ENCODE results near the gene RNASE1. TPM values are rescaled to one million over a fixed set of nuclear protein-coding genes. Genes with fewer than 3 reads are reported as not detected.

The RNASE1 gene
- polyA plus RNA-seq, 1 donor from 2014 or later: not detected

- Histone ChIP-seq H3K9me3 (ENCODE audit: low read length) (no peaks in the 10 kb centered on the region), H3K9ac (ENCODE audit: low read length) (no peak overlapping the region), H3F3A (ENCODE audit: insufficient read depth, low read length, poor library complexity, severe bottlenecking) (no peaks in the 10 kb centered on the region), H3K27ac (ENCODE audit: low read length) (no peak overlapping the region), H2AFZ (ENCODE audit: low read depth, low read length) (no peak overlapping the region), H3K36me3 (ENCODE audit: insufficient read depth, low read length) (no peaks in the 10 kb centered on the region), H3K4me2 (ENCODE audit: low read length) (no peak overlapping the region), H4K20me1 (ENCODE audit: insufficient read depth) (no peaks in the 10 kb centered on the region), H3K79me2 (replicated peaks; ENCODE audit: insufficient read depth, low read length) (no peaks in the 10 kb centered on the region), H3K9me2 (ENCODE audit: insufficient read depth, low read length) (no peaks in the 10 kb centered on the region), H3K4me3 (ENCODE audit: low read length) (no peak overlapping the region), H3K27me3 (ENCODE audit: insufficient read depth, low read depth, low read length) (no peaks in the 10 kb centered on the region)
- TF ChIP-seq REST (IDR thresholded peaks at IDR 0.05; ENCODE audit: borderline replicate concordance): no peak
- TF ChIP-seq MXI1 (conservative IDR thresholded peaks at IDR 0.05; ENCODE audit: poor library complexity, severe bottlenecking): no peak
- TF ChIP-seq EP300 (conservative IDR thresholded peaks at IDR 0.05; ENCODE audit: poor library complexity, severe bottlenecking): no peak
- TF ChIP-seq POLR2AphosphoS5 (IDR thresholded peaks at IDR 0.05): no peak
Measured at GRCh38 chr14:20801726-20802125, 918 bp downstream of the RNASE1 start.

GRCh38 chr14:20799892-20800544 is 2.6 kb downstream of the RNASE1 start:
- H3K27me3 ChIP-seq (ENCODE audit: insufficient read depth, low read depth, low read length): no peaks in the 10 kb centered on the region
- no peaks in the 10 kb centered on the region for H3K79me2 ChIP-seq (replicated peaks; ENCODE audit: insufficient read depth, low read length)
- H3K9me2 ChIP-seq (ENCODE audit: insufficient read depth, low read length): no peaks in the 10 kb centered on the region
- TF ChIP-seq EP300 (conservative IDR thresholded peaks at IDR 0.05; ENCODE audit: poor library complexity, severe bottlenecking): peak; percentile 64
- no peak for TF ChIP-seq EZH2 (IDR thresholded peaks at IDR 0.05; ENCODE audit: borderline replicate concordance, insufficient read depth, low read length, poor library complexity, severe bottlenecking)
- peak; percentile 57 for TF ChIP-seq POLR2AphosphoS5 (IDR thresholded peaks at IDR 0.05)
- TF ChIP-seq RAD21 (conservative IDR thresholded peaks at IDR 0.05): no peak
- no peak for TF ChIP-seq TAF1 (IDR thresholded peaks at IDR 0.05; ENCODE audit: low read depth)
- peak; percentile 51 for TF ChIP-seq REST (IDR thresholded peaks at IDR 0.05; ENCODE audit: borderline replicate concordance)
- H3K9me3 ChIP-seq (ENCODE audit: low read length): no peaks in the 10 kb centered on the region
- H4K20me1 ChIP-seq (ENCODE audit: insufficient read depth): no peaks in the 10 kb centered on the region
- H3K36me3 ChIP-seq (ENCODE audit: insufficient read depth, low read length): no peaks in the 10 kb centered on the region
- peak overlapping the region; percentile 28 for H3K4me3 ChIP-seq (ENCODE audit: low read length)
- no peaks in the 10 kb centered on the region for H3F3A ChIP-seq (ENCODE audit: insufficient read depth, low read length, poor library complexity, severe bottlenecking)
- peak overlapping the region; percentile 20 for H3K9ac ChIP-seq (ENCODE audit: low read length)
- peak overlapping the region; percentile 65 for H3K27ac ChIP-seq (ENCODE audit: low read length)
- H2AFZ ChIP-seq (ENCODE audit: low read depth, low read length): peak overlapping the region; percentile 66
- H3K4me2 ChIP-seq (ENCODE audit: low read length): no peak overlapping the region

All from neural cell (in vitro differentiated cells).